Mucosa of gallbladder (tissue), 1 donor: ENCODE results near the gene ATL2. TPM values are rescaled to one million over a fixed set of nuclear protein-coding genes. Genes with fewer than 3 reads are reported as not detected.
"Not testable (repeated sequence)": the region's sequence is repeated elsewhere in the genome, so short reads cannot be mapped to it uniquely, and the experiment has no call there.

Experiments
- DNase-seq: peaks from one replicate; pipeline ENCODE4 v3.0.0-alpha.2; 2020; ENCODE audit warnings: low spot score
- total RNA-seq: library from RNA; stranded (reverse); gene quantifications from one replicate; pipeline ENCODE4 v1.2.1, GENCODE V29; 2021
- donor health status: DM: no; HTN: no; CAD: no.

ATL2 gene
- 54.8 TPM for total RNA-seq

DNA sequence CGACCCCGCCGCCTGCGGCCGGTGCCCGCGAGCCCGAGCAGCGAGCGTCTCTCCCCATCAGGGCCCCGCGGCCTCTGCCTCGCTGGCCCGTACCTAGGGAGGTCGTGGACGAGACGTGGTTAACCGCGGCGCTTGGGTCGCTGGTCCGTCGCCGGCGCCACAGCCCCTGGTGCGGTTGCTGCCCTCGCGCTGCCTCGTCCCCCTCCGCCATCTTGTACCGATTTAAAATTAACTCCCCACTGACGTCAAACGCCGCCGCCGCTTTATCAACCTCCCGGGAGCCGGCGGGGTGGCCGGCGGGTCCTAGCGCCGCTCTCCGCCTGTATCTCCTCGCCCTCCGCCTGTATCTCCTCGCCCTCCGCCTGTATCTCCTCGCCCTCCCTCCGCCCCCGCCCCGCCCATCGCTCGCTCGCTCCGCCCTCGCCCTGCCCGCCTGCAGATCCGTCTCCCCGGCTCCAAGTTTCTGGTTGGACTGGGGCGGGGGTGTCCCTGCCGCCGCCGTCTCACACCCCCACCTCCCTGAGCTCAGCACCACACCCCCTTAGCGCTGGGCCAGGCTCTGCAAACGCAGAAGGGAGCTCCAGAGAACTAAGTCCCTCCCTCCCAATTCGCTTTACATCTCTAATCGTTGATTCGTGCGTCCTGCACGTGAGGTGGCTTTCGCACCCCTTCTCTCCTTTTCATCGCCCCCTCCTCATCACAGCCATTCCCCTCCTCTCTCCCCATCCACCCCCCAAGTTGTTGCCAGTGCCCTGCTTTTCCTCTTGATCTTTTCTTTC, at the start of gene ATL2:
Gene ATL2, minus strand, starts transcription at position 224 of the 779 bp plus-strand sequence. Its CDS starts 13 bp downstream, at position 211.
- peak; percentile 97 for DNase-seq

DNA sequence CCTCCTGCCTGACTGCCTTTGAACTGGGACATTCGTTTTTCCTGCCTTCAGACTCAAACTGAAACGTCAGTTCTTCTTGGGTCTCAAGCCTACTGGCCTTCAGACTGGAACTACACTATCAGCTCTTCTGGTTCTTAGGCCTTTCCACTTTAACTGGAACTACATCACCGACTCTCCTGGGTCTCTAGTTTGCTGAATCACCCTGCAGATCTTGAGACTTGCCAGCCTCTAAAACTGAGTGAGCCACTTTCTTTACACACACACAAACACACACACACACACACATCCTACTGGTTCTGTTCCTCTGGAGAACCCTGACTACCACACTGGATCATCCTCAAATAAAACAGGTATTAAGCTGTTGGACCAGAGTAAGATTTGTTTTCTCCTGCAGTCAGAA, 46.7 kb upstream of the ATL2 start:
- DNase-seq, result no peak

DNA sequence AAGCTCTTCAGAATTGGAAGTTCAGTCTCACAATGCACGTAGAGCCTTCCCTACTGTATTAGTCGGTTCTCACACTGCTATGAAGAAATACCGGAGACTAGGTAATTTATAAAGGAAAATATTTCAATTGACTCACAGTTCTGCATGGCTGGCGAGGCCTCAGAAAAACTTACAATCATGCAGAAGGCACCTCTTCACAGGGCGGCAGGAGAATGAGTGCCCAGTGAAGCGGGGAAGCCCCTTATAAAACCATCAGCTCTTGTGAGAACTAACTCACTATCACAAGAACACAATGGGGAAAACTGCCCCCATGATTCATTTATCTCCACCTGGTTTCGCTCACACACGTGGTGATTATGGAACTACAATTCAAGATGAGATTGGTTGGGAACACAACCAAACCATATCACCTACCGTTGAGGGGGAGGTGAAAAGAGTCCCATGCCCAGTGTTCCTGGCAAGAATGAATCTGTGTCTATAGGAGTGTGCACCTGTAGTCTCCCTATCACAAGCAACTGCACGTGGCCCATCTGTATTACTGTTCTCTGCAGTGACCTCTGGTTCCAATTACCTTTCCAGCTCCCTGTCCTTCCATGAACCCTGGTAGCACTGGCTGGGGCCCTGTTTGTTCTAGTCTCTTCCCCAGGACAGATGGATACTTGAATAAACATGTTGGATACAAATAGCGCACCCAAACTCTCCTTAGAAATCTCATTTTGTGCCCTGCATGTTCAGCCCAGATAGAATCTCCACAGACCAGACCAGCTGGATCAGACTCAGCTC, 44.4 kb upstream of the ATL2 start:
- DNase-seq, result no peak

DNA sequence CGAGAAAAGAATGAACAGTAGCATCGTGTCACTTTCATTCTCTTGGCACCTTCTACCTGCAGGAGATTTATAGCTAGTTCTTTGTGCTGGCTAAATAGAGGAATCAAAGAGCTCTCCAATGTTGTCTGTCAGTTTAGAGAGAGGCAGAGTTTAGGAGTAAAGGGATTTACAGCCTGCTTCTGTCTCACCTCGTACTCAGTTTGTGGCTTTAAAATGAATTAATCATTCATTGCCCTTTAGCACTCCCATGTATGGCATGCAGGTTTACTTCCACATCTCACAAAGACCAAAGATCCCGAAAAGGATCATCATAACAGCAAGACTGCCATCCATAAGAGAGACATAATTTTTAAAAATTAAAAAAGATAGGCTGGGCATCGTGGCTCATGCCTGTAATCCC, 42.4 kb upstream of the ATL2 start:
- no peak for DNase-seq

DNA sequence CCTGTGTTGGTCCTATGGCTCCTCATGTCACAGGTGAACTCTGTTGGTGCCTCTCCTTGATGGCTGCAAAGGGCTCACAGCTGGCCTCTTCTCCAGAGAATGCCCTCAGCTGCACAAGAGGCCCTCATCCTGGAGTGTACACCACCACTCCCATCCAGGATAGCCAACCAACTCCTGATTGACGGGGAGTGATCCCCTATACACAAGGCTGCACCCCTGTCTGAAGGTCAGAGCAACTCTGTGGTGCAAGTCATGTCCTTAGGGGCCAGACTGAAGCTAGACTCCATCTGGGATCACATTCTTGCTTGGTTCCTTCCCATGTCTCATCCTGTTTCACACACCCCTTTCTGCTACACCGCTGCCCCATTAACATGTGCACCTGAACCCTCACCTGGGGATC, 41.7 kb upstream of the ATL2 start:
- no peak for DNase-seq

DNA sequence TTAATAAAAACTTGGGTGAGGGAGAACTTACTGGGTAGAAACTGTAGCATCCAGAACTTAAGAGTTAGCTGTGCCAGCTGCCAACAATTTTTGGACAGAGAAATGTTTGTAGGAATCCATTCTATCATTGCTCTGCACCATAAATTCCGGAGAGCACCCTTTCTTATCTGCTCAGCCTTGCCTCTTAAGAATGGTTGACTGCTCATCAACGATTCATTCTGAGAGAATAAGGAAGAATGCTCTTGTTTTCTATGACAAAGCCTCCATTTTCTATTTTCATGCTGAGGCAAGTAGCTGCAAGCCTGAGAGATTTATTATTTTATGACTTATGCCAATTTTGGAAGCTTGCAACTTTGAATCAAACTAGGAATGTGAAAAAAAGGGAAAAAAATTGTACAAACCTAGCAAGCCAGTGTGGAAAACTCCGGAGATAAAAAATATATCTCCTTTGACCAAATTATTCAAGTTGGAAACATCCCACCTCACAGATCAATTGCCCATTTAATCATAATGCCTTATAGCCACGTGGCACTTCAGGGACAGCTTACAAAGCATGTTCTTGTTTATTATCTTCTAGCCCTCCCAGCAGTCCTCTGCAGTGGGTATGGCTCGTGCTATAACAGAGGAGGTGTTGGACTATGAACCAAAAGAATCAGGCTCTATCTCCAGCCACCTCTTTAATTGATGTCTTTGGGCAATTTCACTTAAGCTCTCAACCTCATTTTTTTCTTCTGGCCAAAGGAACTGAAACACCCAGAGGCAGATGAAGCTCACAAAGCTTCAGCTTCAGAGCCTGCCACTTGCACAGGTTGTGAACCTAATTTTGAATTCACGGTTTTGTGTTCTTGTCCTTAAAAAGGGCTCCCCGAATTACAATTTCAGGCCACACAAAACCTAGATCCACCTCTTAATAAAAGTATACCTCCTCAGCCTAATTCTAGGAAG, 40.9 kb upstream of the ATL2 start:
- DNase-seq, result no peak

DNA sequence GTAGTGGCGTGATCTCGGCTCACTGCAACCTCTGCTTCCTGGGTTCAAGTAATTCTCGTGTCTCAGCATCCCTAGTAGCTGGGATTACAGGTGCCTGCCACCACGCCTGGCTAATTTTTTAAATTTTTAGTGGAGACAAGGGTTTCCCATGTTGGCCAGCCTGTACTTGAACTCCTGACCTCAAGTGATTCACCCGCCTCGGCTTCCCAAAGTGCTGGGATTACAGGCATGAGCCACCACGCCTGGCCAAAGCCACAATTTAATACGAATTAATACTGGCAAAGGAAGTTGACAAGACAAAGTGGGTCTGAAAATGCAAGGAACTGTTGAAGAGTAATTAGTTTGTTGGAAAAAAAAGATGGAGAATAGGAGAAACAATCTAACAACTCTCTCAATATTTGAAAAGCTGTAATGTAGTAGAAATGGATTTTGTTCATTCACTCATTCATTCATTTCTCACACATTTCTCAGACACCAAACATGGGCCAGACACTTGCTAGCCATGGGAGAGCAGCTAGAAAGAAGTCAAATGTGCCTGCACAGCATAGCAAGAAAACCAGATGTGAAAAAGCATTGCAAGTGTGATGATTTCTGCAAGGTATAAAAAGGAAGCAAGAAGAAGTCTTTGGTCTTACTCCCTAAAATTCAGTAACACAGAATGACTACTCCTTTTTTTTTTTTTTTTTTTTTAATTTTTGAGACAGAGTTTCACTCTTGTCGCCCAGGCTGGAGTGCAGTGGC, 39.4 kb upstream of the ATL2 start:
- DNase-seq, result no peak

DNA sequence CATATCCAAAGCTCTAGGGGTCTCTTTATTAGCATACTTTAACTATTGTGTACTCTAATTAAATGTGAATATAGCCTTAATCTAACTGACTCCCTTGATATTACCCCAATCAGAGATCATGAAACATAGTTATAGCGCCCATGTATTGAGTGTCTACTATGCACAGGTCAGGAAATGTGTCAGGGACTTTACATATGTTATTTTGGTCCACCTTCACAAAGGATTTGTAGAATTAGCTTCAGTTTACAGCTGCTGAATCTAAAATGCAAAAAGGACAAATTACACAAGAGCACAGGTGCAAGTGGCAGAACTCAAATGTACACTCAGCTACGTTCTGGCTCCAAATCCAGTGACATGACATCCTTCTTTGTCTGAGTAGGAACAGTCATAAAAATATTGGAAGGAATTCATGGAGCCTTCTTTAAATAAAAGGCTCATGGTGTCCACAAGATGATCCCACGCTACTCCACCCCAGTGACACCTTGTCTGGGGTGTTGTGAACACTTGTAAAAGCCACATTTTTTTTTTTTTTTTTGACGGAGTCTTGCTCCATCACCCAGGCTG, 38.7 kb upstream of the ATL2 start:
- no peak for DNase-seq

DNA sequence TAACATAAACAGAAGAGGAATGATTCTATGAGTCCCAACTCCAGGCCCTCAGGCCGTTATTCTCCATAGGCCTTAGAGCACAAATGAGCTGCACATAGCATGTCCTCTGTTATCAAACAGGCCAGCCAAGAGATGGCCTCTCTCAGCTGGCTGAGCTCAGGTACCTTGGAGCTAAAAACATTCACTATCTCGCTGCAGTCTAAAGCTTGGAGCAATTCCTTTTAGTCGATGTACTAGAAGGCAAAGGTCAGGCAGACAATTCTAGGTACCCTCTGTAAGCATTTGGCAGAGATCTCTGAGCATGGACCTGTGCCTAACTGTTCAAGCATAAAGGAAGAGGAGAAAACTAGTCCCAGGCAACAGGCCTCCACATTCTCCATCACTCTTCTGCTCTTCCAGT, 38.0 kb upstream of the ATL2 start:
- no peak for DNase-seq

DNA sequence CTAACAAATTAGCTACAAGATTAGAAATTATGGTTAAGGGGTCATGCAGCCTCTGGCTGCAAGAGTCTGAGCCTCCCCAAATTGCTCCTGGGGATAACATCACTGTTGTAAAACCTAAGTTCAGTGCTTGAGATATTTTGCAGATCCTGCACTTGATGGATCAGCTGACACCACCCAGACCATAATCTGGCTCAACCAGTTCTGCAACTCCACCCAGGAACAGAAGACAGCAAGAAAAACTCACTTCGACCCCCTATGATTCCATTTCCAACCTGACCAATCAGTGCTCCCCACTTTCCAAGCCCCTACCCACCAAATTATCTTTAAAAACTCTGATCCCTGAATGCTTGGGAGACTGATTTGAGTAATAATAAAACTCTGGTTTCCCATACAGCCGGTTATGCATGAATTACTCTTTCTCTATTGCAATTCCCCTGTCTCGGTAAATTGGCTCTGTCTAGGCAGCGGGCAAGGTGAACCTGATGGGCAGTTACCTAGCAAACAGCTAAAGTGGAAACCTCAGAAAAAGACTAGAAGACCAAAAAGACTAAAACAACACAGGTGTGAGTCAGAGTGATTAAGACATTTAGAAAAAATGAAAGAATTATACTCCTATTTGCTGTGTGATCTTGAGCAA, 35.3 kb upstream of the ATL2 start:
- not testable (repeated sequence) for DNase-seq

DNA sequence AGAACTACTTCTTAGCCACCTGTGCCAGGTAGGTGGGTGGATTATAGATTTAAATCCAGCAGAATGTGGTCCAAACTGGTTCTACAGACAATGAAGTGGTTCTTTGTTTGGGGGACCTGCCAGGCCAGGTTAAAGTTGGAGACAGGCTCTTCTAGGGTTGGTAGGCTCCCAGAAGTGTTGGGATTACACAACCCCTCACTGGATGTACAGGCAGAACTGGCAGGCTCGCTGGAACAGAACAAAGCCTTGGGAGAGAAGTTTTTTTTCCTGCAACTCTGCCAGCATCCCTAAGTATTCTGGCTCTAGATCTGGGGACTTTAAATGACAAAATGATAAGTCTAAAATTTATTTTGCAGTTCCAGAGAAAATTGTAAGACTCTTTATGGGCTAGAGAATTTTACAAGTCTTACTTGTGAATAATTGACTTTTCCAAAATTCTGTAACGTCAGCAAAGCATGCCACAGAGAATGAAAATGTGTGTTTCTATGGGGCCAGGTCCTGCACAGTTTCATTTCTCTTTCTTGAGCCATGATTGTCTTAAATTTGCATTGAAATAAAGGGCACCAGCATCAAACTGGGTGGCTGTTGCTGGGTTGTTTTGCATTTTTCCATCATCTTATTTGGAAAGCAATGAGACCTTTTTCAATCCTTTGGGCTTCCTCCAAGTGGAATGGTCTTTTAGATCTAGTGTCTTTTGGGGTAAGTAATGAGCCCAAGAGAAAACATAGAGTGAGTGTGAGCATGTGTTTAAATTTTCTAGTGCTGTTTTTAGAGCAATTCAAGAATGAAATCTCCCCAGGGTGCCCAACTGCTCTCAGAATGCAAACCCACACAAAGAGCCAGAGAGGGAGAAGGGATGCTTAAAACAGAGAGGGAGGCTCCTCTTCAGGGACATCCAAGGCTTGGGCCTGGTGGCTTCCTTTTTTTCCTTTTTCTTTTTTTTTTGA, 32.4 kb upstream of the ATL2 start:
- peak; percentile 31 for DNase-seq

DNA sequence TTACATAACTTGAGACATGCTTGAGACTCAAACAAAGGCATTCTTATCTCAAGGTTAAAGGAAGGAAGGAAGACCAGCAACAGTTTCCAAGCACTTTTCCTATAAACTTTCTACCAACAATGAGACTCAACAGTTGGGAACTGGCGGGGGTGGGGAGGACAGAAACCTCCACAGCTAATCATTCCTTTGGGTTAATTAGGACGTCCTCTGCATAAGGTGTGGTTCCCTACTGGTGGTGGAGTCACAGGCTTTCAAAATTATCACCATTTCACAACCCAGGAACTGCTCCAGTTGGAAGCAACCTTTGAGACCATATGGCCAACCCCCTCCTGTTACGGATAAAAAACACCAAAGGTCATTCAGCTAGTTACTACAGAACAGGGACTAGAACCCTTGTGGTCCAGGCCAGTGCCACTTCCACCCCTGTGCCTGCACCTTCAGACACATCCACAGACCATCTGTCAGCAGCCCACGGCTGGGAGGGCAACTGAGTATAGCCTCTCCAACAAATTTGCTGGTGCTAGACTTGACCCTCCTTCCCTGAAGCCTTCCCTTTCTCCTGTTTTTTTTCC, 30.1 kb upstream of the ATL2 start:
- DNase-seq, result peak; percentile 14

DNA sequence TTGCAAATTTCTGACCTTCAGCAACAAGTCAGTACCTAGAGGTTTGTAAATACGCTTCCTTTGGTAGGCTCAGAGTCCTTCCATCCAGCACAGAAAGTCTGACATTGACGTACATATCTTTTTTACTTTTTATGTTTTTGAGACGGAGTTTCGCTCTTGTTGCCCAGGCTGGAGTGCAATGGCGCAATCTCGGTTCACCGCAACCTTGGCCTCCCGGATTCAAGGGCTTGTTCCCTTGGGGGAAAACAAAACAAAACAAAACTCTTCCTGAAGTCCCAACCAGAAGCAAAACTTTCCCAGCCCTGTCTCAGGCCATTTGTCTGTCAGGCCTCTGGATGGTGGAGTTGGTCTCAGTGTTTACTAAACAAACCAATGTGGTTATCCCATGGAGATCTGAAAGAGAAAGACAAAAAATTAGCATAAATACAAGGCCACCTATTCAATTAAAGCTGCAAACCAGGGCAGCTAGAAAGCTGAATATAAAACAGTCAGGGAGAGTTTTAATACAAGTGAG, 29.6 kb upstream of the ATL2 start:
- peak; percentile 14 for DNase-seq

DNA sequence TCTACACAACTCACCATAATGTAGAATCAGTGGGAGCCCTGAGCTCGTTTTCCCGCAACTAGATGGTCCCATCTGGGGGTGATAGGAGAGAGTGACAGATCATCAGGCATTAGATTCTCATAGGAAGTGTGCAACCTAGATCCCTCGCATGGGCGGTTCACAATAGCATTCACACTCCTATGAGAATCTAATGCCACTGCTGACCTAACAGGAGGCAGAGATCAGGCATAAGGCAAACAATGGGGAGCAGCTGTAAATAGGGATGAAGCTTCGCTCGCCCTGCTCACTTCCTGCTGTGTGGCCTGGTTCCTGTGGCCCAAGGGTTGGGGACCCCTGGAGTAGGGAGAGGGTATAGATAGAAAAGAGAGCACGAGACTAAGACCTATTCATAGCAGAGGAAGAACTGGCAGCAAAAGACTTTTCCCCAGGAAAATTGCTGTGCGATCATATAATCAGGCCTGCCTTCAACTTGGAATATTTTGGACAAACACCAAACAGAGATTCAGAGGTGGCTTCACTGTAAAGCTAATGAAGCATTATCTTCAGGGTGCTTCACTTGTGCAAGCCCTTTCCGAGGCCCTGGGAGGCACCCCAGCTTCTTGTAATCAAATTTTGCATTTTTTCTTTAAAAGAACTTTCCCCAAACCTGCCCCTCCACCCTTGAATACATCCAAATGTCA, 29.0 kb upstream of the ATL2 start:
- DNase-seq, result no peak

DNA sequence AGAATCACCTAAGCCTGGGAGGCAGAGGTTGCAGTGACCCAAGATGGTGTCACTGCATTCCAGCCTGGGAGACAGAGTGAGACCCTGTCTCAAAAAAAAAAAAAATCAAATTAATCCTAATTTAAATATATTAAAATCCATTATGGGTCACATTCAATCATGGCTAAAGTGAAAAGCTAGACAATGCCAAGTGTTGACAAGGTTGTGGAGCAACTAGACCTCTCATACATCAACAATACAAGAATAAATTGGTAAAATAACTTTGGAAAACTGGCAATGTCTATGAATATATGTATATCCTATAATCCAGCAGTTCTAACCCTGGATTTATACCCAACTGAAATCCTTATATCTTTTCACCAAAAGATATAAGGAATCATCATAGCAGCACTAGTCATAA, 23.4 kb upstream of the ATL2 start:
- DNase-seq, result no peak

DNA sequence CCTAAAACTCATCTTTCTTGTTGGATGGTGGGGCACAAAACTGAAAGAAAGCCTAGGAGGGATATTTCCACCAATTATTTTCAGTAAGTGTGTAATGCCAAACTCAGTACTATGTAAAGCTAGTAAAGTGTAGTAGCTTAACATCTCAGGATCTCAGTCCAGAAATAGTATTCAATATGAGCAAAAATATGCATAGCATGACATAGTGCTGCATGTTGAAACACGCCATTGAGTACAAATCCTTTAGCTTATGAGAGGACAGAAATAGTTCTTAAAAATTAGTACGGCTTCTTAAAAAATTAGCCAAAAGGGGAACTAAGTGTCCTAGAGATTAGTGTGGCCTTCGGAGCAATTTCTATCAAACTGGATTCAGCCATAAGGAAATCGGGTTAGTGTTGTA, 21.7 kb upstream of the ATL2 start:
- no peak for DNase-seq

DNA sequence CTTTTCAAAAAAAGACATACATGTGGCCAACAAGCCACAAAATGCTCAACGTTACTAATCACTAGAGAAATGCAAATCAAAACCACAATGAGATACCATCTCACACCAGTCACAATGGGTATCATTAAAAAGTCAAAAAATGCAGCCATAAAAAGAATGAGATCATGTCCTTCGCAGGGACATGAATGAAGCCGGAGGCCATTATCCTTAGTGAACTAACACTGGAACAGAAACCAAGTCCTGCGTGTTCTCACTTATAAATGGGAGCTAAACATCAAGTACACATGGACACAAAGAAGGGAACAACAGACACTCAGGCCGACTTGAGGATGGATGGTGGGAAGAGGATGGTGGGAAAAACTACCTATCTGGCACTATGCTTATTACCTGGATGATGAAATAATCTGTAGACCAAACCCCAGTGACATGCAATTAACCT, 17.8 kb upstream of the ATL2 start:
- no peak for DNase-seq

DNA sequence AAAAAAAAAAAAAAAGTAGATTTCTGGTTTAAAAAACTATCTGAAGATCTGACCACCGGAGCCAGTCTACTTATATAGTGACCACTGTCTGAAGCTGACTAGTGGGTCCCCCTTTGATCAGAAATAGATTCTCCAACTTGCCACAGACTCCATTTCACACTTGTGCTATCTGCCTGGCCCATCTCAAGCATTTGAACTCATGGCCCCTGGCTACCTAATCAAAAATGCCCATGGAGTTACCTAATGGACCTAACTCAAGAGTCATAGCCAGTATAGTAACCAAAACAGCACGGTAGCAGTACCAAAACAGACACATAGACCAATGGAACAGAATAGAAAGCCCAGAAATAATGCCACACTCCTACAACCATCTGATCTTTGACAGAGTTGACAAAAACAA, 17.0 kb upstream of the ATL2 start:
- DNase-seq, result no peak
